Stimulated activated CD8-positive, alpha-beta memory T cell treated with anti-CD3 and anti-CD28 coated beads, Interleukin-2, amount 100 ng/mL, for 1 hour (primary cell): ENCODE results near the gene C4BPB.

ENCODE experiments used
- DNase-seq, 2 donors: peaks; one replicate each; pipeline ENCODE4 v3.0.0-alpha.2; 2020; ENCODE audit warnings: low read depth in 2 of 2

C4BPB gene

GRCh38 chr1:207084701-207085180 is 3.9 kb upstream of the C4BPB start:
- peak in 1 of 2 donors; percentile 16 for DNase-seq

DNA sequence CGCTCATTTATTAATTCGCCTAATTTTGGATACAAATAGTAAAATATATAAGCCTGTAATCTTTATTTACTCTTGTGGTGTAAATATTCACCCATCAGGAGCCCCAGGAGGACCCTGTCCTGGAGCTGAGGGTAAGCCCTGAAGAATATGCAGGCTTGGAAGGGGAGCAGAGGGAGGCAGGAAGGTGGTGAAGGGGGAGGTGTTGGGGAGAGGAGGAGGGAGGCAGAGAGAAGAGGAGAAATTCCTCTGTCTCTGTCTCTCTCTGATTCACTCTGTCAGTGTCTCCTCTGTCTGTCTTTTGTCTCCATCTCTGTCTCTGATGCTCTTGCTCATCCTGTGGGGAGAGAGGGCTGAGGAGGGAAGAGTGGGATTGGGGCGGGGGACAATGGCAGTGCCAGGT is 2.8 kb upstream of the C4BPB start:
- DNase-seq, result no peak

- no peak for DNase-seq
Observed at GRCh38 chr1:207088161-207088560, 499 bp upstream of the C4BPB start.

DNA sequence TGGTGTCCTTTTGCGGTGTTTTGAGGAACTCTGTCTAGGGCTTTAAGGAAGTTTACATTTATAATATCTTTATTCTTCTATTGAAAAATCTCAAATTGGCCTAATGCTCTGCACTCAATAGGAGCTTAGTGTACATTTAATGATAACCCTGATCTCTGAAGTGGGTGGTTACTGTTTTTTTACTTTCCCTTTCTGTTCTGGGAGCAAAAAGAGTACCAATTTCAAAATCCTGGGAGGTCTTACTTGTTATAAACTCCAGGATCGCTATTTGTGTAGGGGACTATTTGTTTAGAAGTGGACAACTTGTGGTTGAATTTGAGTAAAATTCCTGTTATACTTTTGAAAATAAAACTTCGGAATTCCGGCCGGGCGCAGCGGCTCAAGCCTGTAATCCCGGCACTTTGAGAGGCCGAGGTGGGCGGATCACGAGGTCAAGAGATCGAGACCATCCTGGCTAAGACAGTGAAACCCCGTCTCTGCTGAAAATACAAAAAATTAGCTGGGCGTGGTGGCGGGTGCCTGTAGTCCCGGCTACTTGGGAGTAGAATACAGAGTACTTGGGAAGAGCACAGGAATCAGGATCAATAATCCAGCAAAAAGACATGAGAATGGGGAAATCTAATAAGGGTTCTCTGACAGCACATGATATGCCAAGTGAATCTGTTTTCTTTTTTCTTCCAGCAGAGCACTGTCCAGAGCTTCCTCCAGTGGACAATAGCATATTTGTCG is 1.1 kb downstream of the C4BPB start:
- DNase-seq, result no peak

DNA sequence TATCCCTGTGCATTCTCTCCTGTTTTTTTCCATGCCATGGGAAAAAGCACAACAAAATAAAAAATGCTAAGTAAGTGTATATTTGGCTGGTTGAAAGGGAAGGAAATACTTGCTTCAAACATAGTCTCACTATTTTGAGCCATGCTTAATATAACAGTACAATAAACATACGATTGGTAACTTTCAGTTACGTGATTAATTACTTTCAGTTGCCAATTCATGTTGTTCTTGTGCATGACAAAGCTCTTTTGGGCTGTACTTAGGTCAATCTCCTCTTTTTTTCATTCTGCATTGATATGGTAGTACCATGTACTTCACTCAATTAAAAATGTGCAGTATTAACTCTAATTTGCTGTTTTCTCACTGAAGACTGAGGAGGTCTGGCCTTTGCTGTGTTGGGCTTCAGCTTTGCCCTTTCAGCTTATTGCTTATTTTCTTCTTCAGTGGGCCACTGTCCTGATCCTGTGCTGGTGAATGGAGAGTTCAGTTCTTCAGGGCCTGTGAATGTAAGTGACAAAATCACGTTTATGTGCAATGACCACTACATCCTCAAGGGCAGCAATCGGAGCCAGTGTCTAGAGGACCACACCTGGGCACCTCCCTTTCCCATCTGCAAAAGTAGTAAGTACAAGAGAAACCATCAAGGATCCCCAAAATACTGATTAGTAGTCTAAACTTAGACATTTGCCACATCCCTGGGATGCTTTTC is 2.7 kb downstream of the C4BPB start:
- DNase-seq, result no peak

DNA sequence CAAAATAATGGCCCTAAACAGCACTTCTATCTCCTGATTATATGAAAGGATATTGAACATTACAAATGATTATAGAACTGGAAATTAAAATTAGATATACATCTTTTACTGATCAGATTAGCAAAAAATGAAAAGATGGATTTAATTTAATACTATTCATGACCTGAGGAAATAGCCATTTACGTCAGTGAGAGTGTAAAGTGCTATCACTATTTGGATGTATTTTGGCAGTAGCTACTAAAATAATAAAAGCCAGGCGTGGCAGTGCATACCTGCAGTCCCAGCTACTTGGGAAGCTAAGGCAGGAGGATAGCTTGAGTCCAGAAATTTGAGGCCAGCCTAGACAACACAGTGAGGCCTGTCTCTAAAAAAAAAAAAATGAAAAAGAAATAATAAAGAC is 5.3 kb downstream of the C4BPB start:
- DNase-seq, result no peak

GRCh38 chr1:207097871-207098324 is 9.2 kb downstream of the C4BPB start:
- DNase-seq, result no peak

GRCh38 chr1:207101720-207102119 is 13.1 kb downstream of the C4BPB start:
- no peak for DNase-seq

GRCh38 chr1:207102146-207102545 is 13.5 kb downstream of the C4BPB start:
- no peak for DNase-seq

DNA sequence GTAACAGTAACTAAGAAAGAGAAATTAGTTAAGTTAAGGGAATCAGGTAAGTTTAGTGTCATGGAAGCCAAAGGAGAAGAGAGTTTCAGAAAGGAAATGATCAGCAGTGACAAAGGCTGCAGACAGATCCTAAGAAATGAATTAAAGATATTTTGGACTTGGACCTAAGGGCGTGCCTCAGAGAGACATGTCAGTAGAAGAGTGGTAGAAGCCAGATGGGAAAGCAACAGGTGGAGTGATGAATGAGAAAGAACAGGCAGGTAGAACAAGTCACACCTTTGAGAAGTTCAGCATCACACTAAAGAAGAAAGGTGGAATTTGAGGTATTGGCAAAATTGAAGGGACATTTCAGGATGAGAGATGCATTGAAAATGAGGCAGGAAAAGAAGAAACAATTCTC is 14.0 kb downstream of the C4BPB start:
- DNase-seq, result no peak

DNA sequence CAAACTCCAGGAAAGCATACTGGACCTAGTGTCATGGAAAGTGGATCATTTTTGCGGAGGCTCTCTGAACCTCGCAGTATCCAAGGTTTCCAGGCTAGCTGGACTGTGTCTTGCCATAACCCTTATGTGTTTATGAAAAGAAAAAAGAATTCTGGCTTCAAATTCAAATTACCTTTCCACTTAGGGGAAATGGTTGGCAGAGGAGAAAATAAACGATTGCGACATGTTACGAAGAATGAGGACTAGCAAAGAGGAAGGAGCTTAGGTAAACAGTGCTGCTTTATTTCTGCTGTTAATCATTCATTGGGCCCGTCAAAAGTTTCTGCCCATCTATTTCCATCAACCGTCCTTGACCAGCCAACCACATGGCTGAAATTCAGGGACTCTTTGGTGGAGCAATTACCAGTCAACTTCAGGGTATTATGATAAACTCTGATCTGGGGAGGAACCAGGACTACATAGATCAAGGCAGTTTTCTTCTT is 15.3 kb downstream of the C4BPB start, which contains the start of gene C4BPA:
Gene C4BPA, plus strand, starts transcription at position 342 of the 482 bp plus-strand sequence. CDS start 8,793 bp downstream, outside the sequence.
- DNase-seq, result no peak

- no peak for DNase-seq
Observed at GRCh38 chr1:207109004-207109403, 20.3 kb downstream of the C4BPB start.

DNA sequence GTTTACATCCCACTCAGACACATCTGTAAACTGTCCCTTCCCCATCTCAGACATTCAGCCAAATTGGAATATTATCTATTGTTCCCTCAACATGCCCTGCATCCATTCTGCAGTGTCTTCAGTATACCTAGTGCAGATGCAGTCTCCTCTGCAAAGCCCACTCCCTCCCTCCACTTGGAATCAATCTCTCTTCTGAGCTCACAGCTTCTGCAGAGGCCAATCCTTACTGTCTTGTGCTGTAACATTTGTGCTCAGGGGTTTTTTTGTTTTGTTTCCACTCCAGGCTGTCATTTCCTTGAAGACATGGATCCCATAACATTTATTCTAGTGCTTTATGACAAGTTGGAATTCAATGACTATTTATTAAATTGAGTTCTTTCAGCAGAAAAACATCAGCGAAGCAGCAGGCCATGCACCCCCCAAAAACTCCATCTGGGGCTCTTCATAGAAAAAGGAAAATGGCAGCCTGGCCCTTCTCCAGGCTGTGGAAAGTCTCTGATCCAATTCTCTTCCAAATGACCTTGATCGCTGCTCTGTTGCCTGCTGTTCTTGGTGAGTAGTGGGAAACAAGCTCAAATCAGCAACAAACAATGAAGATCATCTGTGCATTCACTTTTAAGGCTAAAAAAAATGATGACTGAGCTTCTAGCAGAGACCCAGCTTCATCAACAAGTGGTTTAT is 24.1 kb downstream of the C4BPB start:
- DNase-seq, result no peak

- DNase-seq, result no peak
Observed at GRCh38 chr1:207115269-207115668, 26.6 kb downstream of the C4BPB start.

DNA sequence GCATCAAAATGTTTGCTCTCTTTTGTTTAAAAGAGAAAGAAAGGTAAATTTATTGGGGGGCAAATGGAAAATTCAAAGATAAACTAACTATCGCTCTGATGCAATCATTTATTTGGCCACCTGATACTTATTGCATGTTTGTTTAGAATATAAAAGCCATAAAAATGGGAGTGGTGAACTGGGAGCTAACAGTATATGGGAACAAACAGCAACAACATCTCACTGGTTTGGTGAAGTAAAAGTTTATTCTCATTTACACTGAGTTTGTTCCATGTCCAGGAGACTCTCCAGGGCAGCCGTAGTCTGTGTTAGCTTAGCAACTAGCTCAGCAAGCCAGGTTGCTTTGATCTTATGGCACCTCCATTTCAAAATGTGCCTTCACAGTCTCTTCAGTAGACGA is 35.7 kb downstream of the C4BPB start:
- no peak for DNase-seq

- no peak for DNase-seq
Observed at GRCh38 chr1:207128336-207128921, 39.8 kb downstream of the C4BPB start.

- DNase-seq, result no peak
Observed at GRCh38 chr1:207129053-207129452, 40.4 kb downstream of the C4BPB start.

DNA sequence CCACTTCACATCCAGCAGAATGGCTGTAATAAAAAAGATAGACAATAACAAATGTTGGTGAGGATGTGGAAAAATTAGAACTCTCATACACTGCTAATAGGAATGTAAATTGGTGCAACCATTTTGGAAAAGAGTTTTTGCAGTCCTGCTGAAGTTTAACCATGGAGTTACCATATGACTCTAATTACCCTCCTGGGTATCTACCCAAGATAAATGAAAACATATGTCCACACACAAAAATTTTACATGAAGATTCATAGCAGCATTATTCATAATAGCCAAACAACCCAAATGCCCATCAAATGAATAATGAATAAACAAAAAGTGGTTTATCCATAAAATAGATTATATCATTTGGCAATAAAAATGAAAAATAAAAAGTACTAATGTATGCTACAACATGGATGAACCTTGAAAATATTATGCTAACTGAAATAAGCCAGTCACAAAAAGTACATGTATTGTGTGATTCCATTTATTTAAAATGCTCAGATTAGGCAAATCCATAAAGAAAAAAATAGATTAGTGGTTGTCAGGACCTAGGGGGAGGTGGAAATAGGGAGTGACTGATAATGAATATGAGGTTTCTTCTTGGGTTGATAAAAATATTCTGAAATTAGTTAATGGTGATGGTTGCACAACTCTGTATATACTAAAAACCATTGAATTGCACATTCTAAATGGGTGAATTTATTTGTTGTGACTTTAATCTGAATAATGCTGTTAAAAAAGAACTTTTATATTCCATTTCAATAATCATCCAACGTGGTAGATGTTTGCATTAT is 41.8 kb downstream of the C4BPB start:
- no peak for DNase-seq

GRCh38 chr1:207131163-207131562 is 42.5 kb downstream of the C4BPB start:
- DNase-seq, result no peak

GRCh38 chr1:207134581-207134980 is 45.9 kb downstream of the C4BPB start:
- DNase-seq, result no peak

DNA sequence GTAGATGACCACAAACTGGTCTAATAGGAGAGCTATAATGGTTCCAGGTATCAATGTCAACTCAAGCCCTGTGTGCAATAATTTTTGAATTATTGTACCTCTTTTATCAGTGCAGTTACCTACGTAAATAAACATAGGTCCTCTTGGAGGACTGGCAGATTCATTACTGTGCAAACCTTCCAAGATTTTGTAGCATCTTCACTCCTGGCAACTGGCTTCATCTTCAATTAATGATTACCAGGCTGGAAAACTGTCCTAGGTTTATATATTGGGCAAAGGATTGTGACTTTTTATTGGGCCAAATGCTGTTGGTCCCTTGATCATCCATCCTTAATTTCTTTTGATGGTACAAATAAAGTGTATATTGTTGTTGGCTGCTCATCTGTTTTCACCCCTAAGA is 51.0 kb downstream of the C4BPB start:
- no peak for DNase-seq
